Measurements from ENCODE around the gene GPSM1. TPM values are rescaled to one million over a fixed set of nuclear protein-coding genes. Genes with fewer than 3 reads are reported as not detected.

The GPSM1 gene
- total RNA-seq, 4 donors from 2014 or later: 10.0 to 14.9 (median 13.0) TPM

- H3K27me3 ChIP-seq: peaks cover 75% of the 10 kb centered on the region
- WGBS, 2 donors (ENCODE audit: low coverage in 1 of 2): 71% methylated on average over 4 of the region's 12 CpGs; no CpG with 5 or more reads in 1 of the 2 donors
These were observed 24.8 kb upstream of the GPSM1 start for GRCh38 chr9:136302527-136302926.

DNA sequence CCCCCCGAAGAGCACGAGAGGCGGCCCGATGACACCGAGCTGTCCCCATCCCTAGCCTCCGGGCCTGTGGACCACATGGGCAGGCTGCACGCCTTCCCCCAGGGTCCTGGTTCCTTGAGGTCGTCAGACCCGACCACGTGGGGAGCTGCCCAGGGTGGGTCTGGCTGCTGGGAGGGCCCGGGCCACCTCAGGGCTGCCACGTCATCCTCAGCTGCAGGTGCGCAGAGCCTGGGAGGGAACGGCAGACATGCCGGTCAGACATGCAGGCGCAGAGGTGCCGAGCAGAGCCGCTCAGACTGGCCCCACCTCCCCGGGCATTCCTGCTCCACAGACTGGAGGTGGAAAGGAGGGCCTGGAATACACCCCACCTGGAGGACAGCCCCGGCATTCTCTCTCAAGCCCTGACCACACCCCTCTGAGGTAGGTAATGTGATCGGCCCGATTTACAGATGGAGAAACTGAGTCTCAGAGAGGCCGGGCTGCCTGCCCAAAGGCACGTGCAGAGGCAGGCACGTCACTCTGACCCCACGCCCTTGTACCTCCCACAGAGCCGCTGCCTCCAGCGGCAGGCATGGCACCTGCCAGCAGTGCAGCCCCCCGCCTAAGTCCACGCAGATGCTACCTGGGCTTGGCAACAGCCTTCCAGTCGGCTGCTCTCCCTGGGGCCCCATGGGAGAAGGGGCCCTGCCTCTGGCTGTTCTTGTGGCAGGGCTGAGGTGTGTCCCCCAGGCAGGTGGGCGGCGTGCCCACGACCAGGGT, 24.1 kb upstream of the GPSM1 start:
- Histone ChIP-seq H3K4me3 (no peak overlapping the region), H3K4me1 (no peaks in the 10 kb centered on the region), H3K27ac (no peak overlapping the region), H3K36me3 (no peaks in the 10 kb centered on the region), H3K27me3 (peaks cover 74% of the 10 kb centered on the region), H3K9me3 (no peaks in the 10 kb centered on the region)
- no CpG with 5 or more reads among the region's 34 CpGs for WGBS, 2 donors (ENCODE audit: low coverage in 1 of 2)
- no peak for TF ChIP-seq POLR2A (IDR thresholded peaks at IDR 0.05)
- TF ChIP-seq POLR2AphosphoS5 (IDR thresholded peaks at IDR 0.05): no peak
- TF ChIP-seq EP300 (IDR thresholded peaks at IDR 0.05): no peak
- TF ChIP-seq, protein P1, sequence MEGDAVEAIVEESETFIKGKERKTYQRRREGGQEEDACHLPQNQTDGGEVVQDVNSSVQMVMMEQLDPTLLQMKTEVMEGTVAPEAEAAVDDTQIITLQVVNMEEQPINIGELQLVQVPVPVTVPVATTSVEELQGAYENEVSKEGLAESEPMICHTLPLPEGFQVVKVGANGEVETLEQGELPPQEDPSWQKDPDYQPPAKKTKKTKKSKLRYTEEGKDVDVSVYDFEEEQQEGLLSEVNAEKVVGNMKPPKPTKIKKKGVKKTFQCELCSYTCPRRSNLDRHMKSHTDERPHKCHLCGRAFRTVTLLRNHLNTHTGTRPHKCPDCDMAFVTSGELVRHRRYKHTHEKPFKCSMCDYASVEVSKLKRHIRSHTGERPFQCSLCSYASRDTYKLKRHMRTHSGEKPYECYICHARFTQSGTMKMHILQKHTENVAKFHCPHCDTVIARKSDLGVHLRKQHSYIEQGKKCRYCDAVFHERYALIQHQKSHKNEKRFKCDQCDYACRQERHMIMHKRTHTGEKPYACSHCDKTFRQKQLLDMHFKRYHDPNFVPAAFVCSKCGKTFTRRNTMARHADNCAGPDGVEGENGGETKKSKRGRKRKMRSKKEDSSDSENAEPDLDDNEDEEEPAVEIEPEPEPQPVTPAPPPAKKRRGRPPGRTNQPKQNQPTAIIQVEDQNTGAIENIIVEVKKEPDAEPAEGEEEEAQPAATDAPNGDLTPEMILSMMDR (IDR thresholded peaks at IDR 0.05): no peak
- no peak for ATAC-seq

More at GRCh38 chr9:136302527-136302926, 24.8 kb upstream of the GPSM1 start:
- no peak for ATAC-seq
- Histone ChIP-seq H3K36me3 (no peaks in the 10 kb centered on the region), H3K4me1 (no peaks in the 10 kb centered on the region), H3K9me3 (no peaks in the 10 kb centered on the region), H3K4me3 (no peak overlapping the region), H3K27ac (no peak overlapping the region)
- TF ChIP-seq EP300 (IDR thresholded peaks at IDR 0.05) (no peak), POLR2AphosphoS5 (IDR thresholded peaks at IDR 0.05) (no peak), POLR2A (IDR thresholded peaks at IDR 0.05) (no peak)
- TF ChIP-seq, protein P1 (IDR thresholded peaks at IDR 0.05): no peak

DNA sequence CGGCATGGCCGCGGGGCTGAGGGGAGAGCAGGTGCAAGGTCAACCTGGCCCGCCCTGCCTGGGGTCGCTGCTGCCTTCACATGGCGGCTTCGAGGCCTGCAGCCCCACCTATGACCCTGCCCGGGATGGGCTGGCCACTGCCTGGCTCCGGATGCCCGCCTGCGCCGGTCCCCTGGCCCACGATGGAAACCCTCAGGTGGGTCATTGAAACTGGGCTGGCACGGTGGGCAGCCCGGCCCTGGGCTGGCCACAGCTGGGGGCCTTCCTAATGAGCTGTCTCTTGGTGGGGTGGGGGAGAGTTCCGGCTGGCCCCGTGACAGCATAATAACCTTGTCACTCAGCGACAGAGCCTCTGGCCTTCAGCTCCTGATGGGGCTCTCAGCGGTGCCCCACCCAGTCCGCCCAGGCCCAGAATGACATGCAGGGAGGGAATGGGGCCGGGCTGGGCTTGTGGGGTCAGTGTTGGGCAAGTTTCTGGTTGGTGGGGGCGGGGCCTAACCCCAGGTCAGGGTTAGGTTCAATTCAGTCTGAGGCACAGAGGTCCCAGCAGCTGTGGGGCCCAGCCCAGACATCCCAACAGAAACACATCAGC, 23.4 kb upstream of the GPSM1 start, which contains the start of gene CCDC187:
Gene CCDC187, minus strand, starts transcription at position 270 of the 592 bp plus-strand sequence. Its CDS starts 264 bp downstream, at position 6.
- TF ChIP-seq POLR2AphosphoS5 (IDR thresholded peaks at IDR 0.05): no peak
- no peak for TF ChIP-seq EP300 (IDR thresholded peaks at IDR 0.05)
- no peak for TF ChIP-seq POLR2A (IDR thresholded peaks at IDR 0.05)
- TF ChIP-seq, protein P1 (IDR thresholded peaks at IDR 0.05): no peak
- Histone ChIP-seq H3K27me3 (peaks cover 75% of the 10 kb centered on the region), H3K27ac (no peak within 1 kb of the TSS), H3K4me1 (no peaks in the 10 kb centered on the region), H3K36me3 (no peaks in the 10 kb centered on the region), H3K9me3 (no peaks in the 10 kb centered on the region), H3K4me3 (no peak within 1 kb of the TSS)
- no peak for ATAC-seq
- no CpG with 5 or more reads among the region's 22 CpGs for WGBS, 2 donors (ENCODE audit: low coverage in 1 of 2)

DNA sequence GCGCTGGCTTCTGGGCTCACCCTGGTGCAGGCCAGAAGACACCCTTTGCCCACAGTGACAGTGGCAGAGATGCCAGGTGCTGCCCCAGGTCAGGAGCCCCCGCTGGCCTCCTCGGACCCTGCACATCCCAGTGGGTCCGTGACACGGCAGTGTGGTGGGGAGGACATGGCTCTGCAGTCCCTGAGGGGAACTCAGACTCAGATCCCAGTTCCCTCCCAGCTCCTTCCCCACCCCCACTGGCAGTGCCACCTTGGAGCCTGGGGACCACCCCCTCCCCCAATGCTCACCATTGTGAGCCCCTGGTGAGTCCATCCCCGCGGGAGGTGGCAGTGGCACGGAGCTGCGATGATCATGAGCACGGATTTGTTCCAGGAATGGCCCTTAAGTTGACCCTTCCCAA, 22.9 kb upstream of the GPSM1 start:
- Histone ChIP-seq H3K4me3 (no peak overlapping the region), H3K27ac (no peak overlapping the region), H3K27me3 (peaks cover 75% of the 10 kb centered on the region), H3K9me3 (no peaks in the 10 kb centered on the region), H3K4me1 (no peaks in the 10 kb centered on the region), H3K36me3 (no peaks in the 10 kb centered on the region)
- no peak for TF ChIP-seq POLR2AphosphoS5 (IDR thresholded peaks at IDR 0.05)
- TF ChIP-seq EP300 (IDR thresholded peaks at IDR 0.05): no peak
- TF ChIP-seq, protein P1 (IDR thresholded peaks at IDR 0.05): no peak
- TF ChIP-seq POLR2A (IDR thresholded peaks at IDR 0.05): no peak
- ATAC-seq: no peak
- 74% methylated on average over 6 of the region's 10 CpGs; no CpG with 5 or more reads in 1 of the 2 donors for WGBS, 2 donors (ENCODE audit: low coverage in 1 of 2)
